ENCODE data around the gene PACRG.

DNA sequence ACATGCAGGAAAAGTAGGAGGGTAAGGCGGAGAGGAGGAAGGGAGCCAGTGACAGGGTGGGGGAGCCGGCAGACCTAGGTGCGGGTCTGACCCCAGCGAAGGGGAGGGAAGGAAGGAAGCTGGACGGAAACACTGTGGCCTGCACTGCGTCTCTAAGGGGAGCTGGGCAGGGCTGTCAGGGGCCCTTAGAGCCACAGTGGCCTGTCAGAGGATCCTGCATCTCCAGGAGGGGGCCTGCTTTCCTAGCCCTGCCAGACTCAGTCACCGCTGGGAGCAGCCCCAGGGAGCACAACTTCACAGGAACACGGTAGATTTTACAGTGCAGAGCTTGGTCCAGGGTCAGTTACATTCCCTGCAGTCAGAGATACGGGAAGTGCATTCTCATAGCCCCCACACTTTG, 118.2 kb downstream of the PACRG start:
- TF ChIP-seq POLR2A (IDR thresholded peaks at IDR 0.05; ENCODE audit: low read depth, low read length): no peak
- TF ChIP-seq TAF1 (IDR thresholded peaks at IDR 0.05; ENCODE audit: borderline replicate concordance, low read depth, low read length): no peak

Measured in GM12892 (cell line).